GM18520 (cell line): Measurements from ENCODE around the gene RABAC1.
"Not testable (repeated sequence)": the region's sequence is repeated elsewhere in the genome, so short reads cannot be mapped to it uniquely, and the experiment has no call there.

ENCODE experiments used
- ATAC-seq: cut with Tn5 transposase; IDR thresholded peaks from one replicate; pipeline ENCODE4 v1.9.1; 2021; ENCODE audit not compliant: unreplicated experiment

RABAC1 gene

DNA sequence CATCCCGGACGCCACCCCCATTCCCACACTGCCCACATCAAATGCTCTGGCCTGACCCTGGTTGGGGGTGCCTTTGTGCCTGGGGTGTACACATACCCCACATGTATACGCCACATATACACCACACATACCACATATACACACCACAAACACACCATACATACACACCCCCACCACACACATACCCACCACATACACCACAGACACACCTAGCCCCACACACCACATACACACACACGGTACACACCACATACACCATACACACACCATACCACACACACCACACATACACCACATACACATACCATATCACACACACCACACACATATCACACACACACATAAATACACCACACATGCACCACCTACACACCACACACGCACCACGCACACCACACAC lies 41.0 kb downstream of the RABAC1 start:
- ATAC-seq: no peak

DNA sequence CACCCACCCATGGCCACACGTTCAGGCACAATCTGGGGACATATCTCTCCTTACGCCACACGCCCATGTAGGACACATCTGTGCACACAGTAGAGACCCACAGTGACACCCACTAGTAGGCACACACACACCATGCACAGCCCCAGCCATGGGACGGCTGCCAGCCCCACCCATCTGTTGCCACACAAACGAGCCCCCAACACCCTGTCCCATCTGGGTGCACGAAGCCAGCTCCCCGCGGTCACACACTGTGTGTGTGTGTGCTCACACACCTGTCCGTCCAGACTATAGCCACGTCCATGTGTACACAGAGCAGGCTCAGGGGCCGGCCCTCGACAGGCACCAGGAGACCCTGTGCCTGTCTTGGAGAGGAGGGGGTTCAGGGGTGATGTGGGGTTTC lies 41.4 kb downstream of the RABAC1 start:
- no peak for ATAC-seq

DNA sequence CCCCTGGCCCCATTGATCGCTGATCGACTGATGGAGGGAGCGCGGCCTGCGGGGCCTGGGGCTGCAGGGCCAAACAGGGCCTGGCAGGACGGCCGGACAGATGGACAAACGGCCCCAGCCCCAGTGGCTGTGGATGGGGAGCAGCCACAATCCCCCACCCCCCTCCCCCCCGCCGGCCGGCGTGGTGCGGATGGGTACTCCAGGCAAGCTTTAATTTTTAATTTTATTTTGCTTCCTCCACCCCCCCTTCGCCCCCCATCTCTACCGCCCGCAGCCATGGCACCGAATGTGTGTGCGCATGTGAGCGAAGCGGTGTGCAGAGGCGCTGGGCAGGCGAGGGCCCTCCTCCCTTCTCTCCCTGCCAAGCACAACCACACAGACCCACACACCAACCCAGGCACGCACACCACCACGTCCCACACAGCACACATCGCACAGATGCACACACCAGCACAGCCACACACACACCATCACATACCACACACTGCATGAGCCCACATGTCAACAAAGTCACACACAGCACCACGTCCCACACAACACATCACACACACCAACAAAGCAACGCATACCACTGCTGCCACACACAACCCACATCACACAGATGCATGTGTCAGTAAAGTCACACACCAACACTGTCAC lies 43.2 kb downstream of the RABAC1 start:
- ATAC-seq: no peak

DNA sequence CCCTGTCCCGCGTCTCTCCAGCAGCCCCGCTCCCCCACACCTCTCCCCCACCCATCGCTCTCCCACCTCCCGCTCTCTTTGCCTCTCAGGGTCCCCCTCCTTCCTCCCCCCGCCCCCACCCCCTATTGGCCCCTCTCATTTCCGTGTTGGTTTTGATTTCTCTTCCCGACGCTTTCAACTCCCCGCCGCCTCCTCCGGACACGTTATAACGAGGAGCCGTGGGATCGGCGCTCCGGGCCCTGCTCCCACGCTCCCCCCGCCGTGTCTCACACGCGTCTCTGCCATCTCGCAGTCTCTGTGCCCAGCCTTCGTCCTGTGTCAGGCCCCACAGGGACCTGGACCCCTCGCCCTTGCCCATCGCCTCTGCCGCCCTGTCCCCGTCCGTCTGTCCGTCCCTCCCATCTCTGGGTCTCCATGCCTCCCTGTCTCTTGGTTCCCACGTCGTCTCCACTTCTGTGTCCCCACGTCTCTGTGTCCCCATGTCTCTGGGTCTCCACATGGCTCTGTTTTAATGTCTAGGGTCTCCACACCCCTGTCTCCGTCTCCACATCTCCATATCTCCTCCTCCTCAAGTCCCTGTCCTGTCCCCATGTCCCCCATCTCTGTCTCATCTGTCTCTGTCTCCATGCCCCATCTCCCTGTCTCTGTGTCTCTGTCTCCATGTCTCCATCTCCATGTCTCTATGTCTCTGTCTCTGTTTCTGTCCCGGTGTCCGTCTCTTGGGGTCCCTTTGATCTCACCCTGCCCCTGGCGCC lies 43.9 kb downstream of the RABAC1 start:
- no peak for ATAC-seq

DNA sequence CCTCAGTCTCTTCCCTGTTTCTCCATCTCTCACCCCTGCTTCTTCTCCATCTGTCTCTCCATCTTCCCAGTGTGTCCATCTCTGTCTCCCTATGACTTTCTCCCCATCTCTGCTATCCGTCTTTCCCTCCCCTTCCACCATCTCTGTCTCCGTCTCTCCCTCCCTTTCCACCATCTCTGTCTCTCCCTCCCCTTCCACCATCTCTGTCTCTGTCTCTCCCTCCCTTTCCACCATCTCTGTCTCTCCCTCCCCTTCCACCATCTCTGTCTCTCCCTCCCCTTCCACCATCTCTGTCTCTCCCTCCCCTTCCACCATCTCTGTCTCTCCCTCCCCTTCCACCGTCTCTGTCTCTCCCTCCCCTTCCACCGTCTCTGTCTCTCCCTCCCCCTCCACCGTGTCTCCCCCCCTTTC lies 44.7 kb downstream of the RABAC1 start:
- not testable (repeated sequence) for ATAC-seq

DNA sequence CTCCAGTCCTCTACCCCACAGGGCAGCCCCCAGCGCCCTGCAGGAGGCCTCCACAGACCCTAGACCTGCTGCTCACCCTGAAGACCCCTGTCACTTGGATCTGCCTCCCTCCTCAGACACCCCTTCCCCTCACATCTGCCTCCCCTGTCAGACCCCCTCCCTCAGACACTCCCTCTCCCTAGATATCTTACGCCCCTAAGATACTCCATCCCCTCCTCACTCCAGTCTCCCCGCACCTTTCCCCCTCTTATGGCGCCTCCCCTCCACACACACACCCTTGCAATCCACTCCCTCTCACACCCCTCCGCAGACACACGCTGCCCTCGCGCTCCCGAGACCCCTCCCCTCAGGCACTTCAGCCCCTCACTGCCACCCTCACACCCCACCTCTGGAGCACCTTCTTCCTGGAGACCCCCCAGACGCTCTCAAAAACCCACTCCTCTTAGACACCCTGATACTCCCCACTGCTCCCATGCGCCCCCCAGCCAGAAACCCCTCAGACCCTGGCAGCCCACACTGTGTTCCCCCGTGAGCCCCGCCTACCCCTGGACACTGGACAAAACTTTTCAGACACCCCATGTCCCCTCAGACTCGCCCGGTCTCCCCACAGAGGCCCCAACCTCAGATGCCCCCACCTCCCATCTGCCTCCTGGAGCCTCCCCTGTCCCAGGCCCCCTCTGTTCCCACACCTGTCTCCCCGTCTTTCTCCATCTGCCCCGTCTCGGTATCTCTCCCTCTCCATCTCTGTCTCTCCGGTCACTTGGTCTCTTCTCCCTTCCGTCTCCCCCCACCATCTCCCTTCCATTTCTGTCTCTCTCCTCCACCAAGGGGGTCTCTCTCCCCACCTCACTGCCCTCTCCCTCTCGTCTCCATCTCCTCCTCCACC lies 45.3 kb downstream of the RABAC1 start:
- no peak for ATAC-seq

DNA sequence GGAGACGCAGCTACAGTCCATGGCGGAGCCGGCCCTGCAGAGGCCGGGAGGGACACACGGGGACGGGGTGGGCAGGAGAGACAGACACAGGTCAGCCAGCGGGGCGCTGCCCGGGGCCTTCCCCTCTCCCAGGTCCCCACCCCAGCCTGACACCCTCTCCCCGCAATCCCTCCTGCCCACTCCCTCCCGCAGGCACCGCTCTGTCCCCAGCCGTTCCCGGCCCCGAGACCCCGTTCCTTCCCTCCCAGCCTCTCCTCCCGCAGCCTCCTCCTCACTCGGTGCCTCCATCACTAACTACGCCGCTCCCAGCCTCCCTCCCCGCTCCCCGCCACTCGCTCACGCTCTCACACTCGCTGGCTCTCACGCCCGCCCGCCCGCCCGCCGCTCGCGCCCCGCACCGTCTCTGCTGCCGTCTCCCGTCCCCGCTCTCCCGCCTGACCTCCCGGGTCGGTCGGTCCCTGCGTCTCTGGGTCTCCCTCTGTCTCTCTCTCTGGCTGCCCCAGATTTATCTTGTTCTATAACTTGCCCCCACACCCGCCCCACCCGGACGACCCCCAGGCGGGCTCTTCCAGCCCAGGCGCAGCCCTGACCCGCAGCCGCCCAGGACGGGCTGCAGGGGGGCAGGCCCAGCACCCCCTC lies 46.1 kb downstream of the RABAC1 start:
- ATAC-seq: no peak

DNA sequence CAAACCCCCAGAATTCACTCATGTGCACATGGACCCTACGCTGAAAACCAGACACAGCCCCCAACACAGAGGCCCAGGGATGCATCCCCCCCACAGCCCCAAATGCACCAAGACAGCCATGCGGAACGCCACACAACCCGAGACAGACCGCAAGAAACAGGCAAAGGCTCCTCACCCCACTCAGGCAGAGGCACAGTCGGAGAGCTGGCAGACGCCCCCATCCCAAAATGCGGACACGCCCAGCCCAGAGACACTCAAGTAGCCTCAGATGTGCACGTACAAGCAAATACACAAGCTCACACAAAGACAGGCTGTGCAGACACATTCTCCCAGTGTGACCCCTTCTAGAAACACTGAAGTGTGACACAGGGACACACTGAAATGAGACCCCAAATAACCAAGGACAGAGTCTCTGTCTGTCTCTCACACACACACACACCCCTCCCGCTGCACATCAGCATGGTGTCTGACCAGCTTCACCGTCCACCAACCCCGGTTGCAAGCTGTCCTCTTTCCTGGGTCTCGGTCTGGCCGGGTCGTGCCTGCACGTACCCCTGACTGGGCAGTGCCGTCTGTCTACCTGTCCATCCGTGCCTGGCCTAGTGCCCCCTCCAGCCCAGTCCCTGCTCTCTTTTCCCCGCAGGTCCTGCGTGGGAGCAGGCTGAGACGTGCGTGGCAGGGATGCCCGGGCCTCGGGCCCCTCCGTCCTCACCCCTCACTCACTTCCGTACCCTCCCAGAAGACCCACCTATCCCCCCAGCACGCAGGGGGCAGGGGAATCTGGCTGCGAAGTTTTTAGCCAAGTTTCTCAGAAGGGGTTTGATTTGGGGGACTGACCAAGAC lies 47.0 kb downstream of the RABAC1 start:
- no peak for ATAC-seq

DNA sequence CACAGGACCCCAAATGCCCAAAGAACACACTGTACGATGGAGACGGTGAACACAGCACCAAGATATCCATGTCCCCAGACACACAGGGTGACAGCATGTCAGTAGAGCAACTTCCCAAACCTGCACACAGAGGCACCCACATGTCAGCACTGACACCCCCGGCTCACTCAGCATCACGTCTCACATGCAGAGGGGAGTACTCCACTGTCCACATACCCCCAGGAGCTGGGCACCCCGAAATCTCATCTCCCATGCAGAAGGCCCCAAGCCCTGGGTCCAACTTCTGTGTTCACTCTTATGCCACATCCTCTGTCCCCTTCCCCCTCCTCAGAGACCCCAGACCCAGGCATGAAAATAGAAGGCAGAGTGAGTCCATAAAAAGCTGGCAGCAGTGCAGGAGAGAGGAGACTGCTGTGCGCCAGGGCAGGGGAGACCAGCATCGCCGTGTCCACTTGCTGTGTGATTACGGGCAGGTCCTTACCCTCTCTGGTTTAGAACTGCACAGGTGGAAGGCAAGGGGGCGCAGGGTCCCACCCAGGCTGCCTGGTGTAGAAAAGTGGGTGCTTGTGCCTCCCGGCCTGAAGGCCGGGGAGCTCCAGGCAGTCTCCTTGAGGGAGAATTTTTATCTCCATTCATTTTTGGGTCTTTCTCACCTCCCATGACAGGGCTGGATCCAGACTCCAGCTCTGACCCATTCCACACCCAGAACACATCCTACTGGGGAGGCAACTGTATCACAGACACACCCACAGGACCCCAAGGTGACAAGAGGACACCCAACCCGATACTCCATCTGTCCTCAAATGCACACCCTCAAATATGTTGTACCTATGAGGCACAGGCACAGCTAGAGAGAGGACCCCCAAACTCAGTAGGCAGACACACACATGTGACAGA lies 47.9 kb downstream of the RABAC1 start:
- no peak for ATAC-seq

DNA sequence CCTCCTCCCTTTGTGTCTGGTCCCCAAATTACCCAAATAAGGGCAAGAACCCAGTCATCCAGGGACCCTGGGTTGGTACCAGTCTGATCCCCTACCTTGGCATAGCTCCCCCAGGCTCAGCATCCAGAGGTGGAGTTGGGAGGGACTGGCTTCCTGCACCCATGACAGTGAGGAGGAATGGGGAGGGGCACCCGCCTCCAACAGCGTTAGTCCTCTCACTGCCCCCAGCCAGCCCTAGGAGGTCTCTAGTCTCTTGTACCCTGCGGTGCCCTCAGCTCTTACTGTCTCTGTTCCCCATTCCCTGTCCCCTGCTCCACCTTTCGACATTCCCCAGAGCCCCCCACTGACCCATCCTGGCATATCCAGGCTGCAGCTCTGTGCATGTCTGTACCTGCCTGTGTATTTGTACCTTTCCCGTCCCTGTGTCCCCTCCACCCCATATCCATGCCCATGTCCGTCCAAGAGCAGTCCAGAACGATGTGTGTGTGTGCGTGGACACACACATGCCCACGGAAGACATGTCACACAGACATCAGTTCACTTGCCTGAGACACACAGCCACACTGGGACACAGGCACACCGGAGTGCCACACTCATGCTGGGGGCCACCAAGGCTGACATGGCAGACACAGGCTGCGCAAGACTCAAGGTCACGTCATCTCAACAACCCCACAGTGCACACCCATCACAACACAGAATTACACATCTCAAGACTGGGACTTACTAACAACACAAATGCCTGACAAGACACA lies 48.7 kb downstream of the RABAC1 start:
- no peak for ATAC-seq

DNA sequence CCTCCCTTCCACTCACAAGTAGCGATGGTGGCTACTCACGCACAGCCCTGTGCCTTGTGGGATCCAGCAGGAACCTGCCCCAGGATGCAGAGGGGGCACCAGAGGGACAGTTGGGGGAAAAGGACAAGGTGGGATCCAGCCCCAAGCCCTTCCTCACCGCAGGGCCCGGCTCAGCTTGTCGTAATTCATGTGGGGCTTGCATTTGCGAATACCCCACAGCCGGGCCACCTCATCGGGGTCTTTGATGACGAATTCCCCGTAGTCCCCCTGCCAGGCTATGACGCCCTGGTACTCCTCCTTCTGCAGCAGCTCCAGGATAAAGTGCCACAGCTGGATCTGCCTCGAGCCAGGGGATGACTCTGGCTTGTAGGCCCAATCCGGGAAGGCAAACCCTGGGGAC lies 49.4 kb downstream of the RABAC1 start:
- no peak for ATAC-seq

DNA sequence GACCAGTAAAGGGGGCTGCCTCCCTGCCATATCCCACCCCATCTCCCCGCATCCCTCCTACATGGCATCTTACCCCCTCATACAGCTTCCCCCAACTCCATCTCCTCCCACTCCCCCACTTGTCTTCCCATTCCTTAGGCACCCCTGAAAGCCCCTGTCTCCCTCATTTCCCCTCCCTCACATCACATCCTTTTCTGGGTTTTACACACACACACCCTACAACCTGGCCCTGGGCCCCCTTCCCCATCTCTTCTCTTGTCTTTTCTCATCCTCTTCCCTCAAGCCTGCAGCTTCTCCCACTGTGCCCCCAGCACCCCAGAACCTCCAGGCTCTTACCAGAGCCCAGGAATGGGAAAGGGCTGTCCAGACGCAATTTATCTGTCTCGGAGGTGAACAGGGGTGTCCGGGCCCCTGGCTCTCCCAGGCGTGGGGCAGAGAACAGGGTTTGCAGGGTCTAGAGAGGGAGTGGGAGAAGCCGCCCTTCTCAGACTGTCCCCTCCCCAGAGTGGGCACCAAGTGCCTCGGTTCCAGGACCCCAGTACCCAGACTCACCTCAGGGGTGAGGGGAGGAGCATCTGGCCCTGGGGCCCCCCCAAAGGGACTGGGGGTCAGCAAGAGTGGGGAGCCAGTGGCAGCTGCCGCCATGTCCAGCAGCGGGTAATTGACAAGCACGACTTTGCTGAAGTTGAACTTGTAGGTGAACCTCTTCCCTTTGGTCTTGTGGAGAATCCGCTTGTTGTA lies 50.2 kb downstream of the RABAC1 start:
- ATAC-seq: no peak

DNA sequence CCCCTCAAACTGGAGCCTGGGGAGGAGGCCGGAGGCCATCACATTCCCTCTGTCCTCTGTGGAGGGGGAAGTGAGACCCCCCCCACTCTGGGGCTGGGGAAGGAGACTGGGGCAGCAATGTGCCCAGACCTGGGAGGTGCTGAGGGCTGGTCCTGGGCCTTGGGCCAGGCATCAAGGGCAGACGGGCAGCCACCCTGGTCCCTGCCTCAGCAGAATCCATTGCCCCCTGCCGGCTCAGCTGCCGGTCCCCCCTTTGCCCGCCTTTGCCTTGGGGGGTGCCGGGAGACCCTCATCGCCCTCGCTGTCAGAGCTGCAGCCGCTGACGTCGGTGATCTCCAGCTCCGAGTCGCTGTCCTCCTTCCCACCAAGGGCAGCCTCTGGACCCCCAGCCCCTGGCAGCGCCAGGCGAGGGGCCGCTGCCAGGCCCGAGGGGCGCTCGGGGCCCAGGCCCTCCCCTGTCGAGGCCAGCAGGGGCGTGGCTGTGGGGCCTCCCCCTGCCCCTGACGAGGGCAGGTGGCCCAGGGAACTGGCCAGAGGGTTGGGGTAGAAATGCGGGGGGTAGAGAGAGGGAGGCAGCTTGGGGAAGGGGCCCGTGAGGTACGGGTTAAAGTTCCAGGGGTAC lies 51.0 kb downstream of the RABAC1 start:
- ATAC-seq: no peak

DNA sequence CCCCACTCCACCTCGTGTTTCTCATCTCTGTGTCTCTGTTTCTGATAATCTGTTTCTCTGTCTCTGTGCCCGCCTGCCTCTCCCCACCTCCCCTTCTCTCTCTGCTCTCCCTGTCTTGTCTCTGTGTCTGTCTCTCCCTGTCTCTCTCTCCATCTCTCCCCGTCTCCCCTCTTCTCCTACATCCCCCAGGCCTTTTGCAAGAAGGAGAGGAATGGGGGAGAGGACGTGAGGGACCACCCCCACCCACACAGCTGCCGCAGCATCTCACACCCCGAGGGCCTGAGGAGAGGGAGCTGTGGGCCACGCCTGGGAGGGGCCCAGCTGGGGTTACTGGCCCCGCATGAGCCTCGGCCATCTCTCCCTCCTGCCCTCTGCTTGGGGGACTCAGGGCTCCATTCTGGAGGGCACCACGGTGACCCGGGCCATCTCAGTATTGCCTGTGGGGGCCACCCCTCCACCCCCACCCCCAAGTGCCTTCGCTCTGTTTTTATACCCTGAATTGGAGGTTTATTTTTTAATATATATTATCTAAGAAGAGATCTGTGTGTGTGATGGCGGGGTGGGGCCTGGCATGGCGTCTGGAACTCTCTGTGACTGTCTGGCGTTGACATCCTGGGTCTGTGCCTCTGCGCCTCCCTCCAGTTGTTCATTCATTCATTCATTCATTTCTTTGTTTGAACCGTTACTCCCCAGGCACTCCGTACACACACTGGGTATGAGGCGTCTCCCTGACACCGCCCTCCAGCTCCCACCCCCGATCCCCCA lies 52.0 kb downstream of the RABAC1 start:
- no peak for ATAC-seq
